GM18858 (cell line): ENCODE measurements around the gene P2RX7.
"Not testable (repeated sequence)": the region's sequence is repeated elsewhere in the genome, so short reads cannot be mapped to it uniquely, and the experiment has no call there.

Source experiments
- ATAC-seq: cut with Tn5 transposase; IDR thresholded peaks from one replicate; pipeline ENCODE4 v1.9.1; 2021; ENCODE audit not compliant: unreplicated experiment

The P2RX7 gene

GRCh38 chr12:121133838-121134237, 1.2 kb downstream of the P2RX7 start:
- ATAC-seq = no peak

GRCh38 chr12:121135320-121135719, 2.6 kb downstream of the P2RX7 start:
- no peak for ATAC-seq

DNA sequence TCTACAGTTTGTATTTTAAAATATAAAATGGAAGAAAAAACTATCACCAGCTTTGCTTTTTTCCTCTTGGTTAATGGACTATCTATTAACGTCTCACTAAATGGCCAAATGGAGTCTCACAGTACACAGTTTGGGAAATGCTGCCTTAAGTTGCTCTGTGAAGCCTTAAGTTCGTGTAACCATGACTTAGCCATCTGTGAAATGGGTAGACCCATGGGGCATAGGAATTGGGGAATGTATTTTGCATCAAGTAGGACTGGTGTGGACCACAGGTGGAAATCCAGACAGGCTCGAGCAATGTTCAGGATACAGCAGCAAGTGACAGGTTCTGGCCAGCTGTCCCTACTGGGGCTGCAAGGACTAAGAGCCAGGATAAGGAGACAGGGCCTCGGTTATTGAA, 4.8 kb downstream of the P2RX7 start:
- no peak for ATAC-seq

DNA sequence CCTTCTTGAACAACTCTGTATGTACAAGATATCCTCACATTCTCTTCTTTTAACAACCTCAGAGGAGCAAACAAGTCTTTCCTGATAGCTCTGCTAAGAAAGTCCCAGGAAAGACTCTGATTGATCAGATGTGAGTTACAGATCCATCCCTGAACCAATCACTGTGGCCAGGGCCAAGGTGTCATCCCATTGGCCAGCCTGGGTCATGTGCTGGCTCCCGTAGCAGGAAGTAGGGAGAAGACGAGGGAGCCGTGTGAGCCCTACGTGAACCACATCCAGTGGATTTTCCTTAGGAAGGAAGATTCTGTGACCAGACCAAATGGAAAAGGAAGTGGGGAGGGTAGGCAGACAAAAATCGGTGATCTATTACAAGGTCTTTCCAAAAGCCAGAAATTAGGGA, 5.6 kb downstream of the P2RX7 start:
- no peak for ATAC-seq

DNA sequence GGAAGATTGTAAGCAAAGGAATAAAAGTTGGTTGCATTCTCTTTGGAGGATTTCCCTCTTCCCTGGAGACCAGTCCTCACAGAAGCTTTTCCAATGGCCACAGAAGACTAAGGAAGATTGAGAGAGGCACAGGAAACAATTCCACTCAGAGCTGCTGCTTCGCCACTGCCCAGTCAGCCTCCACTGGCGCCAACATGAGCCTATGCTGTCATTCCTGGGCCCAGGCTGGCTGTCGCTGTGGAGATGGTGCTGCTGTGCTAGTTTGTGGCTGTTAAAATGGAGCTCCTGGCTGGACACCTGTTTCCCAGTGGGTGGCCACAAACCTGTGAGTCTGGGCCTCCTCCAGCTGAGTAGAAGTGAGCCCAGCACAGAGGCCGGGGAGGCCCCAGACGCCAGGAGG, 6.6 kb downstream of the P2RX7 start:
- ATAC-seq = no peak

DNA sequence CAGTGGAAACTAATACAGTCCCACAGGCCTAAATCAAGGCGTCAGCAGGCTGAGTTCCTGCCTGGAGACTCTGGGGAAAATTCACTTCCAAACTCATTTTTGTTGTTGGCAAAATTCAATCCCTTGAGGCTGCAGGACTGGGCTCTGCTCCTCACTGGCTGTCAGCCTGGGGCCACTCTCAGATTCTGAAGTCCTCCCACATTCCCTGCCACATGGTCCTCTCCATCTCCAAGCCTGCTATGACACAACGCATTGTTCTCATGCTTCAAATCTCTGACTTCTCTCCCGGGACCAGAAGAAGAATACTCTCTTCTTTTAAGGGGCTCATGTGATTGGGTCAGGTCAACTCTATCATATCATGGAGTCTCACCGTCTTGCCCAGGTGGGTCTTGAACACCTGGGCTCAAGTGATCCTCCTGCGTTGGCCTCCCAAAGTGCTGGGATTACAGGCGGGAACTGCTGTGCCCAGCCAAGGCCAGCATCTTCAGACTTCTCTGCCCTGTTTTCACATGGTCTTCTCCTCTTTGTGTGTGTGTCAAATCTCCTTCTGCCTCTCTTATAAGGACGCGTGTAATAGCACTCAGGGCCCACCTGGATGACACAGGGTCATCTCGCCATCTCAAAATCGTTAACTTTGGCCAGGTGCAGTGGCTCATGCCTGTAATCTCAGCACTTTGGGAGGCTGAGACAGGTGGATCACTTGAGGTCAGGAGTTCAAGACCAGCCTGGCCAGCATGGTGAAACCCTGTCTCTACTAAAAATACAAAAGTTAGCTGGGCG, 9.7 kb downstream of the P2RX7 start:
- ATAC-seq = no peak

DNA sequence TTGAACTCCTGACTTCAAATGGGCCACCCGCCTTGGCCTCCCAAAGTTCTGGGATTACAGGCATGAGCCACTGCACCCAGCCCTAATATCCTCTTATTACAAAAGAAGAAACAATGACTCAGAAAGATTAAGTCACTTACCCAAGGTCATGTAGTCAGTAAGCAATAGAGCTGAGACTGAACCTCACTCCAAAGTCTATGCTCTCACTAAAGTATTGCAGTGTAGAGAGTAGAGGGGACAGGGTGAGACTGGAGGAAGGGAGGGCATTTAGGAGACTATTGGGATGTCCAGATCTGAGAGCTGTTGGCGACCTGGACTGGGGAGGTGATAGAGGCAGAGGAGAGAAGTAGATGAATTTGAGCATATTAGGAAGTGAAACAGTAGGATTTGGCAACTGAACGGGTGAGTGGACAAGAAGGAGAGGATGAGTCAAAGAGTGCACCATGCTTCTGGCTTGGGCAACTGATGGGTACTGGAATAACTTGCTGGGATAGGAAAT, 11.8 kb downstream of the P2RX7 start:
- ATAC-seq = no peak

DNA sequence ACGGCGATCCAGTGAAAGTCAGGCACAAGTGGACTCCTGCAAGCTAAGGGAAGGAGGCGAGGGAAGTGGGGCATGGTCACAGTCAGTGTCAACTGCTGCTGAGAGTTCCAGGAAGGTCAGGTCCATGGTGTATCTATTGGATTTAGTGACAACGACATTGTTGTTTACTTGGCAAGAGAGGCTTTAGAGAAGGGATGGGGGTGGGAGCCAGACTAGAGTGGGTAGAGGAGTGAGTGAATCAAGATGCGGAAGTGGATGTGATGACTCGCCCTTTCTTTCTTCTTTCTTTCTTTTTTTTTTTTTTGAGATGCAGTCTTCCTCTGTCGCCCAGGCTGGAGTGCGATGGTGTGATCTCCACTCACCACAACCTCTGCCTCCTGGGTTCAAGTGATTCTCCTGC, 12.5 kb downstream of the P2RX7 start:
- no peak for ATAC-seq

GRCh38 chr12:121149289-121149688, 16.6 kb downstream of the P2RX7 start:
- ATAC-seq = not testable (repeated sequence)

- no peak for ATAC-seq
Observed at GRCh38 chr12:121154793-121155375, 22.2 kb downstream of the P2RX7 start.

- ATAC-seq = no peak
Observed at GRCh38 chr12:121156365-121156764, 23.7 kb downstream of the P2RX7 start.

- no peak for ATAC-seq
Observed at GRCh38 chr12:121158085-121158484, 25.4 kb downstream of the P2RX7 start.

GRCh38 chr12:121158728-121159351, 26.2 kb downstream of the P2RX7 start:
- ATAC-seq = not testable (repeated sequence)

GRCh38 chr12:121159467-121160307, 27.0 kb downstream of the P2RX7 start:
- ATAC-seq = no peak

GRCh38 chr12:121162384-121162783, 29.7 kb downstream of the P2RX7 start:
- ATAC-seq = no peak

DNA sequence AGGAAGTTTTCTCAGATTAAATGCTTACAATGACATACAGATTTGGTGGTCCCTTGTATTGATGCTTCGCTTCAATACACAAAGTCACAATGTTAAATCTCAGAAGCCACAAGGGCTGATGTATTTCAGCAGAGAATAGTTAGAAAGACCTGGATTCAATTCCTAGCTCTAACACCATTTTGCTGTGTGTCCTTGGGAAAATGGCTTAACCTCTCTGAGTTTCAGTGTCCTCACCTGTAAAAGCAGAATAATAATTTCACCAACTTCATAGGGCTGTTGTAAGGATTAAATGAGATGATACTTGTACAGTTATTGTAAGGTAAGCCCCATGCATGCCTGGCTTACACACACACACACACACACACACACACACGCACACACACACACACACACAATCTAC, 30.3 kb downstream of the P2RX7 start:
- ATAC-seq = no peak

GRCh38 chr12:121164839-121165238, 32.2 kb downstream of the P2RX7 start:
- ATAC-seq = not testable (repeated sequence)

DNA sequence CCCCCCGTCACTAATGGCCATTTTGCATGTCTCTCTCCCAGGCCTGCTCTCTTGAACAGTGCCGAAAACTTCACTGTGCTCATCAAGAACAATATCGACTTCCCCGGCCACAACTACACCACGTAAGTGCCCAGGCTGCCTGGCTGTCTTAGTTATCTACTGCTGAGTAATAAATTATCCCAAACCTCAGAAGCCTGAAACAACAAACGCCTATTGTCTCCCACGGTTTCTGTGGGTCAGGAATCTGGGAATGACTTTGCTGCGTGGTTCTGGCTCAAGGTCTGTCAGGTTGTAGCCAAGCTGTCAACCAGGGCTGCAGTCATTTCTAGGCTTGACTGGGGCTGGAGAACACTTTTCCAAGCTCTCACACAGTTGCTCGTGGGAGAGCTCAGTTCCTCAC, 32.6 kb downstream of the P2RX7 start:
- ATAC-seq = no peak

DNA sequence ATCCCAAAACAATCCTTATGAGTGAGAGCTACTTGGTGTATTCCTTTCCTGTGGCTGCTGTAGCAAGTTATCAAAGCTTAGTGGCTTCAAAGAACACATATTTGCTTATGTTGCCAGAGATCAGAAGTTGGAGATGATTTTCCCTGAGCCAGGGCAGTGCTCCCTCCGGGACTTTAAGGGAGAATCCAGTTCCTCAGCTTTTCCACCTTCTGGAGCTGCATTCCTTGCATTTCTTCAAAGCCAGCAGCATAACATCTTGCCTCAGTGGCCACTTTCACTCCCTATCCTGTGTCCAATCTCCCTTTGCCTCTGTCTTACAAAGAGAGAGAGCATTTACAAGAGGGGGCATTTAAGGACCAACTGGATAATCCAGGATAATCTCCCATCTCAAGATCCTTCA, 33.7 kb downstream of the P2RX7 start:
- no peak for ATAC-seq

GRCh38 chr12:121167232-121167820, 34.6 kb downstream of the P2RX7 start:
- no peak for ATAC-seq

- ATAC-seq = no peak
Observed at GRCh38 chr12:121167951-121168350, 35.3 kb downstream of the P2RX7 start.
